ENCODE measurements around the gene LRRC27.
"Not testable (repeated sequence)": the region's sequence is repeated elsewhere in the genome, so short reads cannot be mapped to it uniquely, and the experiment has no call there.

LRRC27 gene

DNA sequence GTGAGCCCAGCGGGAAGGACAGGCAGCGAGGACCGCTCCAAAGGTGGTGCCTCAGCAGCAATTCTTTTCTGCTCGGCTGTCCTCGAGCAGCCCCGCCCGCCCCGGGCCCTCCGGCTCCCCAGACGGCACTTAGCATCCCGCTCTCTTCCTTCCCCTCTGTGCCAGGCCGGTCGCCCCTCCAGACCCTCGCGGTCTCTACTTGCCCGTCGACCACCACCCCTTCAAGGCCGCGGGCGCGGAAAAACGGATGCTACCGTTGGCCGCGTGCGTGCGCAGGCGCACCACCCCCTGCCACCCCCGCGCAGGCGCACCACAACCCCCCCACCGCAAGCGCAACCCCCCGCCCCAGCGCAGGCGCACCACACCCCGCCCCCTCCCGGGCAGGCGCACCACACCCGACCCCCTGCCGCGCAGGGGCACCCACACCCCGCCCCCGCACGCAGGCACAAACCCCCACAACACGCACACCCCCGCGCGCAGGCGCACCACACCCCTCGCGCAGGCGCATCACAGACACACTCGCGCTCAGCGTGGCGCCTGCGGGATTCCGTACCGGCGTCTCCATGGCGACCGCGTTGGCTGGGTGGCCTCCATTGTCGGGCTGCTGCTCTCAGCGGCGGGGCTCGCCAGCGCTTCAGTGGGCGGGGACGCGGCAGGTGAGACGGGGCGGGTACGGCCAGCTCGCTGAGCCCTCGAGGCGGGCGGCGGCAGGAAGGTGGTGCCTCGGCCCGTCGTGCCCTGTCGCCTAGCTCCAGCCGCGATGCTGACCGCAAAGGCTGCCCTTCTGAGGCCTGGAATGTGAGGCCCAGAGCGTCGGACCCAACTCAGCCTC lies at the start of gene LRRC27:
LRRC27 (plus strand) TSS at position 593 of the 832 bp plus-strand sequence. CDS start 1,332 bp downstream, outside the sequence.
- peak; percentile 95 to 99 (median 99) for DNase-seq

GRCh38 chr10:132282667-132283603 lies 49.1 kb upstream of the LRRC27 start:
- DNase-seq: no peak

DNA sequence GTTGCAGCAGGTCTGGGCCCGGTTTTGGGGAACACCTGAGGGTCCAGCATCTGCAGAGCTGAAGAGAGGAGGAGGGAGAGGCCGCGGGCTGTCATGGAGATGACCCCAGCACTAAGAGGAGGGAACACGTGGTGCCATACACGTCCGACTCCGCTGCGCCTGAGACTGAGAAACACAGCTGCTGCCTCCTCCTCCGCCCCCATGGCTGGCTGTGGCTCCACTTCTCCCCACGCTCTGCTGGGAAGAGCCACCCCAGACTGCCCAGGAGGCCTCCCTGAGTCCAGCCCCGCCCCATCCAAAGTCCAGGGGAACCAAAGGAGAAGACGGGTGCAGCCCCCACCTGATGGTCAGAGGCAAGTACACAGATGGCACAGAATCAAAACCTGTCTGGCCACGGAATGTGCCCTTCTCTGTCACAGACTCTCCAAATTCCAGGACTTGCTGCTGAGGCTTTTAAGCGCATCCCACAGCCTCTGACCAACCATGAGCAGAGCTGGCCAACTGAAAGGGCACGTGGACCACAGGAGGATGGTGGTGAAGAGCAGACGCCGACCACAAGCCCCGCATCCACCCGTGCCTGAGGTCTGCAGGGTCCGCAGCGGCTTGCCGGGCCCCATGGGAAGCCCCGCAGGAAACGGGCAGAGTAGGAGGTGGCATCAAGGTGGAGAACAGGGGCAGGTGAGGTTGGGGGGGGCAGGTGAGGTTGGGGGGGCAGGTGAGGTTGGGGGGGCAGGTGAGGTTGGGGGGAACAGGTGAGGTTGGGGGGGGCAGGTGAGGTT lies 48.2 kb upstream of the LRRC27 start:
- DNase-seq: no peak

GRCh38 chr10:132289439-132289838 lies 42.6 kb upstream of the LRRC27 start:
- no peak for DNase-seq

GRCh38 chr10:132290631-132291030 lies 41.4 kb upstream of the LRRC27 start:
- no peak for DNase-seq

GRCh38 chr10:132291826-132292225 lies 40.2 kb upstream of the LRRC27 start:
- no peak for DNase-seq

DNA sequence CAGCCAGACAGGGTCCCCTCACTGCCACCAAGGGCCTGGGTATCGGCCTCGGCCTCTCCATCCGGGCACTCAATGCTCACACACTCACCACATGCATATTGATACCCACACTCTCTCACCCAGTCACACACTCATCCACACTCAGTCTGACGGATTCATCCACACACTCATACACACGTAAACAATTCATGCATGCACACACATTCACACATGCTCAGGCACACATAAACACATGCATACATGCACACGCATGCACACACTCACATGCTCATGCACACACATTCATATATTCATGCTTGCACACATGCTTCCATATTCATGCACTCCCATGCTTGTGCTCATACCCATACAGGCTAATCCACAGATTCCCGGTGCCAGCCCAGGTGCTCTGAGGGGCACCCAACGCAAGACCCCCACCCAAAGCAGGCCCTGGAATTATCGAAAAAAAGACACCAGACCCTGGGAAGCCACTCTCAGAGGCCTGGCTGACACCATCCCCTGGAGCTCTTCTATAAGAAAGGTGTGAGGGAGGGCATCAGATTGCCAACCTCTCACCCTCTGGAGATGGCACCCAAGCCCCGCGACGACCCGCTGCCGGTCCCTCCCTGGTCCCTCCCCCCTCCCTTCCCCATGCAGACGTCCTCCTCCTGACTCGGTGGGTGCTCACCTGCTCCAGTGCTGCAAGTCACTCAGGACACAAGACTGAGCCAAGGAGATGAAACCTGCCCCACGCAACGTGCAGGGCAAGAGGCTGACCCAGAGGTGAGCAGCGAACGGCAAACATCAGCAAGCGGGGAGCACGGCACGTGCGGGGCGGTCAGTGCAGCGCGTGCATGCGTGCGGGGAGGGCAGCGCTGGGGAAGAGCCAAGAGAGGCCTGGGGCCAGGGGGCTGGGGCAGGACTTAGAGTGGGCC lies 39.4 kb upstream of the LRRC27 start:
- no peak for DNase-seq

- no peak for DNase-seq
These were observed 38.7 kb upstream of the LRRC27 start for GRCh38 chr10:132293201-132293812.

- DNase-seq: no peak
These were observed 38.0 kb upstream of the LRRC27 start for GRCh38 chr10:132293813-132294520.

GRCh38 chr10:132294561-132295318 lies 37.3 kb upstream of the LRRC27 start:
- DNase-seq: no peak

DNA sequence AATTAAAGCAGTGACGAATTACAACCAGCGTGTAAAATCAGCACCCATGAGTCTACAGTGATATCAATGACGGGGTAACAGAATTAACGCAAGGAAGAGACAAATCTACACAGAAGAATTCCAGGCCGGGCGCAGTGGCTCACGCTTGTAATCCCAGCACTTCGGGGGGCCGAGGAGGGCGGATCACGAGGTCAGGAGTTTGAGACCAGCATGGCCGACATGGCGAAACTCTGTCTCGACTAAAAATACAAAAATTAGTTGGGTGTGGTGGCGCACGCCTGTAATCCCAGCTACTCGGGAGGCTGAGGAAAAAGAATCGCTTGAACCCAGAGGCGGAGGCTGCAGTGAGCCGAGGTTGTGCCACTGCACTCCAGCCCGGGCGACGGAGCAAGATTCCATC lies 36.5 kb upstream of the LRRC27 start:
- DNase-seq: not testable (repeated sequence)

DNA sequence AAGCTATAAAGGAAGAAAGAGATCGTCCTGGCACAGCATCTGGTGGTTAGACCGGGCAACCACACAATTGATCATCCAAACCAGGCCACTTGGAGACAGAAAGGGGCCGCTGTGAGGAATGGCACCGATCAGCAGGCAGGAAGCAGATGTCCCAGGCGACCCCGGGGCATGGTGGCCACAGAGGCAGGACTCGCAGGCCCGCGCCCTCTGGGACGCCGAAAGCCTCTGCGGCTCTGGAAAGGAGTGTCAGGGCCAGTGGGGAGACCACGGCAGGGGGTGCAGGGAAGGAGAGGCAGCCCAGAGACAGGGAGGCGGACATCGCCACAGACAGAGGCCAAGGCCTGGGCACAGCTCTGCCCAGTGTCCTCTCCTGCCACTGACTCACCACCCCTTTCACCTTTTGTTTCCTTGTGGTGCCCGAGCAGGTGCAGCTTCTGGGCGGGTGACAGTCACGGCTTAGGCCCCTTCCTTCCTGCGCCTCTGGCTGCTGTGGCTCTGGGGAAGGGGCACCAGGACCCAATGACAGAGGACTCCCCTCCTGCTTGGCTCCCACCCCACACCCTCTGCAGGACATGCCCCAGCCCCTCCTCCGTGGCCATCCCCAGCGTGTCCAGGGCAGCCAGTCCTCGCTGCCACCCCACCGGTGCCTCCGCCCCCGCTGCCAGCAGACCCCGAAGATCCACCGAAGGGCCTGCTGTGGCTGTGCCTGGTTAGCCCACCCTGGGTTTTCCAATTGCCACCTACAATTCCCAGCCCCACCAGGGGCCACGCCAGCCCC lies 35.1 kb upstream of the LRRC27 start:
- no peak for DNase-seq

GRCh38 chr10:132297526-132297925 lies 34.5 kb upstream of the LRRC27 start:
- no peak for DNase-seq

GRCh38 chr10:132298038-132298881 lies 33.7 kb upstream of the LRRC27 start:
- no peak for DNase-seq

DNA sequence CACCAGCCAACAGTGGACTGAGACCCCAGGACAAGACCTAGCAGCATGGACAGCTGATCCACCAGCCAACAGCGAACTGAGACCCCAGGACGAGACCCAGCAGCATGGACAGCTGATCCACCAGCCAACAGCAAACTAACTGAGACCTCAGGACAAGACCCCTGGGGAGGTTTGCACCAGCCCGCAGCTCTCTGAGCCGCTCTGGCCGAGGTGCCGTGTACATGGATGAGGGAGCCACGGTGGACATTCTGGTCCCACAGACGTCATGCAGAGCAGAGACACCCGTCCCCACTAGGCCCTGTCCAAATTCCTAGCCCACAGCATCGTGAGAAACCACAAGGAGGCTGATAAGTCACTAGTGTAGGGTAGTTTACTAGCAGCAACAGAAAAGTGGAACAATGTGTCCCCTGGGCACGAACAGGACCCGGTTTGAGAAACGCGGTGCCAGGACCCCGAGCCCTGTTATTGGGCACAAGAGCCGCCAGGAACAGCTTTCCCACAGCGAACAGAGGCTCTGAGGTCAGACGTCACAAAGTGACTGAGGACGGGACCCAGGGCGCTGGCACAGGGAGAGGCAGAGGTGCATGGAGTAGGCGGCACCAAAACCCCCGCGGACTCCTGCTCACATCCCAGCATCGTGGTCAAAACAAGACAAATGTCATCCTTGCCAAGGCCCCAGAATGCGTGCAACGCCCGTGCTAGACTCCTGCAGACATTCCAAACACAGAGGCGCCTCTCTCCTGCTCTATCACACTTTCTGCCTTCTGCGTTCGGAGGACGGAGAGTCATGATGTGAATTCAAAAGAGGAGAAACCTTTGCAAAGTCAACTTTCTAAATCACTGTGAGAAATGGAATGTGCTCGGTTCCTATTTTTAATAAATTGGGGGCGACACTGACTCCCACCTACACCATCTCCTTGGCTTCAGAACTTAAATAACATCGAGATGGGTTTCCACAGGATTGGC lies 32.3 kb upstream of the LRRC27 start:
- no peak for DNase-seq

DNA sequence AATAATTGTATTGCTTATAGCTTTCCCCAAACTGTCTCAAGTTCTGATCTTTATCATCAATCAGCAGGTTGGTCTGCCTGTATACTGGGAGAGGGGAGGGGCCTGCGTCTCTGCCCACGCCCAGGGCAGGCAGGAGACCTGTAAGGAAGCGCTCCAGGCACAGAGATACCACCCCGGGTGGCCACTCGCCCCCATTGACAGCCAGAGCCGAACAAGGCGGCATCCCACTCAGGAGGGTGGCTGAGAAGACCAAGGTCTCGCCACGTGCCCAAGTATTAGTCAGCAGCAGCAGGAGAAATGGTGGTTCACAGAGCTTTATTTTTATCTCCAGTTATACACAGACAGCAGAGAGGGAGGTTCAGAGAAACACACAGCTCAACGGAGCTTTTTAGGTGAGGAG lies 31.4 kb upstream of the LRRC27 start:
- no peak for DNase-seq
